Skin of body (tissue), 2 donors: Measurements from ENCODE around the gene CXCL14. TPM values are rescaled to one million over a fixed set of nuclear protein-coding genes. Genes with fewer than 3 reads are reported as not detected.
"Not testable (repeated sequence)": the region's sequence is repeated elsewhere in the genome, so short reads cannot be mapped to it uniquely, and the experiment has no call there.

ENCODE experiments used
- DNase-seq: peaks from one replicate; lab custom pipeline; 2025; lab: John Stamatoyannopoulos, UW
- total RNA-seq: library from RNA; depleted of rRNA; stranded (reverse); fragments of >200 nt; gene quantifications from one replicate; pipeline ENCODE4 v1.2.3, GENCODE V29; 2014

The CXCL14 gene
- total RNA-seq, 1 donor from 2014 or later: 288 TPM

- no peak for DNase-seq
Measured at GRCh38 chr5:135543485-135544304, 35.1 kb downstream of the CXCL14 start.

- no peak for DNase-seq
Measured at GRCh38 chr5:135543001-135543484, 35.7 kb downstream of the CXCL14 start.

- DNase-seq: no peak
Measured at GRCh38 chr5:135541807-135542502, 36.8 kb downstream of the CXCL14 start.

- no peak for DNase-seq
Measured at GRCh38 chr5:135539430-135540005, 39.3 kb downstream of the CXCL14 start.

GRCh38 chr5:135538261-135538660 is 40.5 kb downstream of the CXCL14 start:
- DNase-seq: no peak

- DNase-seq: no peak
Measured at GRCh38 chr5:135537745-135538144, 41.0 kb downstream of the CXCL14 start.

GRCh38 chr5:135537271-135537670 is 41.5 kb downstream of the CXCL14 start:
- DNase-seq: no peak

- DNase-seq: no peak
Measured at GRCh38 chr5:135535820-135536801, 42.7 kb downstream of the CXCL14 start, which contains the start of gene NEUROG1. NEUROG1 (minus strand) TSS chr5:135535964; CDS start chr5:135535690, 274 bp downstream.

GRCh38 chr5:135535420-135535819 is 43.4 kb downstream of the CXCL14 start:
- DNase-seq: no peak

GRCh38 chr5:135534609-135535419 is 44.0 kb downstream of the CXCL14 start:
- DNase-seq: no peak

- no peak for DNase-seq
Measured at GRCh38 chr5:135533794-135534193, 45.0 kb downstream of the CXCL14 start.

- no peak for DNase-seq
Measured at GRCh38 chr5:135533334-135533733, 45.5 kb downstream of the CXCL14 start.

- not testable (repeated sequence) for DNase-seq
Measured at GRCh38 chr5:135529576-135529975, 49.2 kb downstream of the CXCL14 start.

- no peak for DNase-seq
Measured at GRCh38 chr5:135526924-135527323, 51.9 kb downstream of the CXCL14 start.

GRCh38 chr5:135521964-135522363 is 56.8 kb downstream of the CXCL14 start:
- DNase-seq: no peak

Other genes starting within 250 kb of the CXCL14 start
- 127 TPM for gene MACROH2A1, start 179.8 kb downstream of the CXCL14 start, total RNA-seq
- gene DCANP1, start 131.6 kb downstream of the CXCL14 start, total RNA-seq: not detected
- gene TIFAB, start 126.6 kb downstream of the CXCL14 start, total RNA-seq: 0.20 TPM
- not detected for gene NEUROG1, start 43.0 kb downstream of the CXCL14 start, total RNA-seq